WTC11 (cell line): ENCODE data around the gene POLD1.

ENCODE experiments used
- AFF4 ChIP-seq: sonication (generic); formaldehyde crosslinking; IDR thresholded peaks from 2 replicates; pipeline ENCODE4 v1.8.1; 2023; ENCODE audit warnings: mild to moderate bottlenecking, missing genetic modification reagents, borderline replicate concordance
- CTCF ChIP-seq: fragments of 200-600 bp; IDR thresholded peaks from 2 replicates; pipeline ENCODE4 v1.8.0; 2022; ENCODE audit warnings: antibody characterized with exemption
- HMGXB4 ChIP-seq: sonication (generic); formaldehyde crosslinking; IDR thresholded peaks from 2 replicates; pipeline ENCODE4 v1.8.1; 2023; ENCODE audit warnings: mild to moderate bottlenecking, moderate library complexity, missing genetic modification reagents
- MLX ChIP-seq: sonication (generic); formaldehyde crosslinking; IDR thresholded peaks from 2 replicates; pipeline ENCODE4 v1.8.1; 2023; ENCODE audit warnings: mild to moderate bottlenecking, missing genetic modification reagents, moderate library complexity
- NR2C2 ChIP-seq: sonication (generic); formaldehyde crosslinking; IDR thresholded peaks from 2 replicates; pipeline ENCODE4 v1.8.0; 2022; ENCODE audit warnings: mild to moderate bottlenecking, missing genetic modification reagents
- SMAD4 ChIP-seq: sonication (generic); formaldehyde crosslinking; IDR thresholded peaks from 2 replicates; pipeline ENCODE4 v1.8.0; 2022; ENCODE audit warnings: mild to moderate bottlenecking, missing genetic modification reagents
- TP53 ChIP-seq: sonication (generic); formaldehyde crosslinking; IDR thresholded peaks from 2 replicates; pipeline ENCODE4 v1.8.1; 2023; ENCODE audit warnings: mild to moderate bottlenecking, missing genetic modification reagents
- ZBTB21 ChIP-seq: sonication (generic); formaldehyde crosslinking; IDR thresholded peaks from 2 replicates; pipeline ENCODE4 v1.8.1; 2023; ENCODE audit warnings: mild to moderate bottlenecking, missing genetic modification reagents, borderline replicate concordance

GRCh38 chr19:50462970-50463369 is 78.8 kb downstream of the POLD1 start:
- TF ChIP-seq NR2C2 (CRISPR knock-in tag) (no peak), CTCF (no peak), SMAD4 (CRISPR knock-in tag) (no peak), ZBTB21 (CRISPR knock-in tag) (no peak), AFF4 (CRISPR knock-in tag) (no peak), HMGXB4 (CRISPR knock-in tag) (no peak), TP53 (no peak), MLX (CRISPR knock-in tag) (no peak)
